Esophagus (tissue), 2 donors: ENCODE data around the gene IGF1R. TPM values are rescaled to one million over a fixed set of nuclear protein-coding genes. Genes with fewer than 3 reads are reported as not detected.

Source experiments
- H3K27ac ChIP-seq, 2 donors: one replicate each; pipeline ENCODE4 v1.5.1; 2013; ENCODE audit warnings: low read depth in 2 of 2, mild to moderate bottlenecking in 2 of 2, inconsistent platforms in 1 of 2, low read length in 1 of 2, moderate library complexity in 1 of 2
- H3K27me3 ChIP-seq, 2 donors: one replicate each; pipeline ENCODE4 v1.6.1; 2013; ENCODE audit warnings: low read length in 2 of 2, control low read depth in 1 of 2, mild to moderate bottlenecking in 1 of 2; ENCODE audit not compliant: insufficient read depth in 2 of 2, control insufficient read depth in 1 of 2
- H3K36me3 ChIP-seq, 2 donors: one replicate each; pipeline ENCODE4 v1.6.1; 2013; ENCODE audit warnings: low read length in 1 of 2; ENCODE audit not compliant: control insufficient read depth in 2 of 2, insufficient read depth in 2 of 2
- H3K4me1 ChIP-seq, 2 donors: one replicate each; pipeline ENCODE4 v1.6.1; 2013; ENCODE audit warnings: low read length in 1 of 2; ENCODE audit not compliant: control insufficient read depth in 2 of 2, insufficient read depth in 2 of 2
- H3K4me3 ChIP-seq, 2 donors: one replicate each; pipeline ENCODE4 v1.5.1; 2013; ENCODE audit warnings: low read length in 2 of 2, mild to moderate bottlenecking in 2 of 2, low read depth in 1 of 2, moderate library complexity in 1 of 2
- H3K9me3 ChIP-seq, 2 donors: one replicate each; pipeline ENCODE4 v1.6.1; 2013; ENCODE audit warnings: mild to moderate bottlenecking in 2 of 2, low read depth in 1 of 2, low read length in 1 of 2, moderate library complexity in 1 of 2; ENCODE audit not compliant: control insufficient read depth in 2 of 2, insufficient read depth in 1 of 2
- WGBS, 2 donors: extraction: QIAGEN DNeasy Blood & Tissue Kit; methylation state at CpG; one replicate each; pipeline ENCODE4 v1.1.7; 2013; 5-methylcytosine and 5-hydroxymethylcytosine counted together
- polyA plus RNA-seq, 2 donors: library from polyadenylated mRNA; stranded (reverse); fragments of 200-250 nt; gene quantifications; one replicate each; pipeline ENCODE4 v1.2.3, GENCODE V29; 2013
- donor health status: healthy with polysubstance abuse.
- donor health status: Bipolar disorder and iron deficiency.

IGF1R gene
- polyA plus RNA-seq, 2 donors, result 4.1 to 4.4 TPM

DNA sequence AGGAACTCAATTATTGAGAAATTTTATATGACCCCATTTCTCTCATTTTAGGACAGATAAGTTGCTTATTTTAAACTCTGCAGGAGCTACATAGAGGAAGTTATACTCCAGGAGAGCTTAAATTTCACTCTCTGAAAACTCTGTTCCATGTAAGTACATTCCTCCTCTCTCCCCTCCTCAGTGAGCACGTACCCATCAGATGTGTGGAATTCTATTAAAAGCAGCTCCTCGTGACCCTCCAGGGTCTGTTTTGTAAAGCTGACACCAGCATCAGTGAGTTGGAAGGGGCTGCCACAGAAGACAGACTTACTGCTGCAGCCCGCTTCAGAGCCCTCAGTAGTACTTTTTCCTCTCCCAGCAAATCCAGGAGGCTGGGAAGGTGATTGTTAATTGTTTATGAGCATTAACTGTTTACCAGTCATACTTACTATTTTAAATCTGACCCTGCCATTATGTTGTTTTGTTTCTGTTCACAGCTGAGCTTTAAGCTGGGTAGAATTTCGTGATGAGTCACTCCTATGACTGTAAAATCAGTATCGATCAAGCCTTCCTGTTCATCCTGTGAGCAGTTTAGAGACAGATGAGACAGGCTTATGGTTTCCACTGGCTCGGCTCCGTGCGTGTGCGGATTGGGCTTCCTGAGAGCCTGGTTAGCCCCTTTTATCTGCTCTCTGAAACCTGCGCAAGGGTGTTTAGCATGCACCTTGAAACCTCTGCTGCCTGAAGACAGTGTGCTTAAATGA lies 20.4 kb downstream of the IGF1R start:
- Histone ChIP-seq H3K9me3 (no peaks in the 10 kb centered on the region), H3K36me3 (no peaks in the 10 kb centered on the region), H3K4me1 (peaks cover 6 to 18% of the 10 kb centered on the region in 2 donors), H3K27me3 (no peaks in the 10 kb centered on the region), H3K4me3 (no peak overlapping the region), H3K27ac (peak overlapping the region; percentile 71 to 84)
- 32 to 40% methylated on average over 10 of the region's 10 CpGs for WGBS, 2 donors

DNA sequence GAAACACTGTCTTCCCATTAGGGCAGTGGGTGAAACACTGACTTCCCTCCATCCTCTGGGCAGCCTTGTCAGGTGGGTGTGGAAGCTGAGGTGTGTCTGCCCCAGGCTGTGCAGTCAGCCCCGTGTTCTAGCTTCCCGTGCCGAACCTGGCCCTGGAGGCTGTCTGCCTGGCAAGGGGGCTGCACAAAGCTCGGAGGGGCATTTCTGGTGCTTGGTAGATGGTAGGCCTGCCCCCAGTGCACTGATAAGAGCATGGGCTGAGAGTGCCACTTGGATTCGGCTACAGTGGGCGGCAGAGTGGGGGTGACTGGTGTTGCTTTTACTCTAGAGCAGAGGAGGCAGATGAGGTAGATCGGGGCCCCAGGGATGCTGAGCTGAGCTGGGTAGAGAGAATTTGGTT lies 21.3 kb downstream of the IGF1R start:
- Histone ChIP-seq H3K9me3 (no peaks in the 10 kb centered on the region), H3K4me1 (peaks cover 6 to 18% of the 10 kb centered on the region in 2 donors), H3K4me3 (no peak overlapping the region), H3K27ac (peak overlapping the region; percentile 62 to 71), H3K36me3 (no peaks in the 10 kb centered on the region), H3K27me3 (no peaks in the 10 kb centered on the region)
- WGBS, 2 donors, result 65 to 76% methylated on average over 7 of the region's 7 CpGs

DNA sequence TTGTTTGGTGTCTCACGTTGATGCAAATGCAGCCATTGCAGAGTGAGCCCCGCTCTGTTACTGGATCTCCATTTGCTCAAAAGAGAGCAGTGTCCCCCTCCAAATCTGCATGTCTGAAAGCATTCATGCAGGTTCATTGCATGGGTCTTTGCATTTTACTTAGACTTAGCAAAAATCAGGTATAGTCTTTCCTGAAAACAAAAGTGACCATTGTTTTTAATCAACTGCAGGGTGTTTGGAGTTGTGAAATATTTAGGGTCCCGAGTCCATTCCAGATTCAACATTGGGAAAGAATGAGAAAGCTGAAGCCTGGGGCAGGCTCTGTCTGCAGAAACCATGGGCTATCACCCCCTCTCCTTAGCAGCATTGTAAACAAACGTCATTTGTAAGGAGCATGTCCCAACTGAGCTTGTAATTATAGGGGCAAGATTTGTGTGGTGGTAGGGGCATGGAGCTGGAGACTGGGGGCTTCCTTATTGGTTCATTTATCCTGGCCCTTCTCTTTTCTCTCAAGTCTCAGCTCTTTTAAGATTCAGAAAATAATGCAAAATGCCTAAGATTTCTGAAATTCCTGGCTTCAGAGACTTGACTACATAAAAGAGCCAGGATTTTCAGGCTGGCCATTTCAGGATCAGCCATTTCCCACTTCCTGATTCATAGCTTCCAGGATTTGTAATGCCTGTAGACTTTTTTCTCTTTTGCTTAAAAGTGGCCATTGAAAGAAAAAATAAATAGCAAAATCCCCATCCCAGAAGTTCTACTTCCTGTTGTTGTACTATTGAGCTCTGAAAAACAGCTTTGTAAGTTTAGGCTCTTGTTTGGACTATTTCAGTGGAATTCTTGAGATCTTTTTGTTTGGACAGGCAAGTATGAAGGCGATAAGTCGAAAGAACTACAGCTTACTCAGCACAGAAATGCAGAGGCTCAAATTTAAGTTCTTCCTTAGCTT lies 23.0 kb downstream of the IGF1R start:
- no peaks in the 10 kb centered on the region for H3K36me3 ChIP-seq
- H3K9me3 ChIP-seq, result no peaks in the 10 kb centered on the region
- peak overlapping the region in 1 of 2 donors; percentile 21 for H3K27ac ChIP-seq
- WGBS, 2 donors, result 45 to 48% methylated on average over 6 of the region's 6 CpGs
- no peaks in the 10 kb centered on the region for H3K27me3 ChIP-seq
- H3K4me3 ChIP-seq, result no peak overlapping the region
- H3K4me1 ChIP-seq, result peaks cover 6 to 17% of the 10 kb centered on the region in 2 donors

DNA sequence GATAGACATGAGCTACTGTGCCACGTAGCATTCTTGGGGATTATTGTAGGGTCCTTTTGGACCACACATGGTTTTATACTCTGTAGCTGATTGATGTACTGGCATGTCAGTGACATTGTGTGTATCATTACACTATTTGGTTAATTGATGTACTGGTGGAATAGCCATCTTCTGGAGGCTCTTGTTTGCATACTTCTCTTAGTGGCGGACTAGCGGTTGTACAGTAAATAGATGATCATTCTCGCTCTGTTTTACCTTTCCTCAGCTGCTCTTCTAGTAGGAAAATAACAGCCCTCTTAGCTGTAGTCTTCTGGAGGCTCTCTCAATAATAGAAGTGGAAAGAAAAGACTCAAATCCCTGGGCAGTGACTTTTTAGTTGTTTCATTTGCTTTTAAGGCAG lies 24.8 kb downstream of the IGF1R start:
- no peaks in the 10 kb centered on the region for H3K36me3 ChIP-seq

DNA sequence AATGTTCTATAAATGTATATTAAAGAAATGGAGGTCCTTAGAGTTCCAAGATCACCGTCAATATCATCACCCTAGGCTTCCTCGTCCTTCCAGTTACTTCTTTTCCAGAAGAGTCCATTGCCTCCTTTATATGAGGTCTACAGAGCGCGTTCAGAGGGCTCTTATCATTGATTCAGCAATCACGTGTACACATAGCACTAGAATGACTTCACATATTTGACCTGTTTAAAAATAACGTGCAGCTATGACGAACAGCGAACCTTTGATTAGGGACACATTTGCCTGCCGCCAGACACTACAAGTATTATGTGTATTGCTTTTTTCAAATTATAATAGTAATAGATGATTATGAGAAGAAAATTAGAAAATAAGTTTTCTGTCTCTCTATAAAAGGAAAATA lies 26.0 kb downstream of the IGF1R start:
- Histone ChIP-seq H3K36me3 (no peaks in the 10 kb centered on the region), H3K27ac (no peak overlapping the region), H3K27me3 (no peaks in the 10 kb centered on the region), H3K9me3 (no peaks in the 10 kb centered on the region), H3K4me3 (no peak overlapping the region), H3K4me1 (peaks cover 10 to 11% of the 10 kb centered on the region in 2 donors)
- WGBS, 2 donors, result 70 to 90% methylated on average over 9 of the region's 9 CpGs

More for the DNA sequence above, 24.8 kb downstream of the IGF1R start:
- WGBS, 2 donors, result 88 to 96% methylated on average over 4 of the region's 4 CpGs
- Histone ChIP-seq H3K9me3 (no peaks in the 10 kb centered on the region), H3K27ac (no peak overlapping the region), H3K4me1 (peaks cover 8 to 15% of the 10 kb centered on the region in 2 donors), H3K4me3 (no peak overlapping the region), H3K27me3 (no peaks in the 10 kb centered on the region)

DNA sequence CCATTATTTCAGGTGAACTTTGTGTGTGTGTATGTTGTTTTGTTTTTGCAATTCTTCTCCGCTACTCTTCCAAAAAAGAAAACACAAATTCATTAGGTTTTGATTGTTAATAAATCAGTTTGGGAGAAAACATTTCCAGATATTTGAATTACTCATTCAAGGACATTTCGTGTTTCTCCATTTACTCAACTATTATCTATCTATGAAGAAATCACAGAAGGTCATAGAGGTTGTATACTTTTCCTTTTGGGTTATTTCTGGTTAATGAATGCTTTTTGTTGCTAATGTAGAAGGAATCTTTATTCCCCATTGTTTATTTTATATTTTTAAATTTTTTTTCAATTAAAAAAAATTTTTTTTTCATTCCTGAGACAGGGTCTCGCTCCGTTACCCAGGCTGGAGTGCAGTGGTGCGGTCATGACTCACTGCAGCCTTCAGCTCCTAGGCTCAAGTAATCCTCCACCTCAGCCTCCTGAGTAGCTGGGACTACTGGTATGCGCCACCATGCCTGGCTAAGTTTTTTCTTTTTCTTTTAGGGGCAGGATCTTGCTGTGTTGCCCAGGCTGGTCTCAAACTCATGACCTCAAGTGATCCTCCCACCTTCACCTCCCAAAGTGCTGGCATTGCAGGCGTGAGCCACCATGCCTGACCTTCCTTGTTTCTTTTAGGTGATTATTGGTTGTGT lies 28.4 kb downstream of the IGF1R start:
- Histone ChIP-seq H3K4me1 (peaks cover 3 to 7% of the 10 kb centered on the region in 2 donors), H3K9me3 (no peaks in the 10 kb centered on the region)
- WGBS, 2 donors, result 87 to 95% methylated on average over 7 of the region's 7 CpGs

DNA sequence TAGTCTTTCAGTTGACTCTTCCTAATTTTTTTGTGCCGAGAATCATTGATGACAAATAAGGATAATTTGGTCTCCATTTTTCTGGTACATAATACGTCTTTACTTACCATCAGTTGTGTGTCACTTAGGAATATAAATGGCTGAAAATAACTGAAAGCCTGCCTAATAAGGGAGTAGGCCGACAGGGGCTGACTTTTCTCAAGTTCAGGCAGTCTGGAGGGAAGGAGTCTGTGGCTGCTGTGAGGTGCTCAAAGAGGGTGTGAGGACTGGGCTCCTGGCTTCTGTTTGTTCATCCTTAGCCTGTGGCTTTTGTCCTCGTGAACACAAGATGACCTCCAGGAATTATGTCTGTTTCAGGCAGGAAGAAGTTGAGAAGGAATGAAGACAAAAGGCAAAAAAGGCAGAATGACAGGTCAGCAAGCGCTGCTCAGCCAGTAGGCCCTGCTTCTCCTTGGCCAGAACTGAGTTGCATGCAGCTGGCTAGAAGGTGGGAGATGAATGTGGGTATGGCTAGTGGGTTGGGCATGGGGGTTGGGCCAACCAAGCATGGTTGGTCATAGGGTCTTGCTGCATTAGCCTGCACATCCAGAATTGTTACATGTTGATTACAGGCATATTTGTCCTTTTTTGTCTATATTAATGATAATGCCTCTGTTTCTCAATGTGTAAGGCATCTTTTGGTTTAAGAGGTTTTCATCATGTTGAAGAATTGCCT lies 29.2 kb downstream of the IGF1R start:
- Histone ChIP-seq H3K4me1 (peaks cover 3 to 7% of the 10 kb centered on the region in 2 donors), H3K27me3 (no peaks in the 10 kb centered on the region), H3K36me3 (no peaks in the 10 kb centered on the region), H3K9me3 (no peaks in the 10 kb centered on the region), H3K4me3 (no peak overlapping the region), H3K27ac (no peak overlapping the region)
- 84 to 87% methylated on average over 5 of the region's 5 CpGs for WGBS, 2 donors

More for the DNA sequence above, 28.4 kb downstream of the IGF1R start:
- H3K27me3 ChIP-seq, result no peaks in the 10 kb centered on the region
- H3K4me3 ChIP-seq, result no peak overlapping the region
- H3K27ac ChIP-seq, result no peak overlapping the region
- no peaks in the 10 kb centered on the region for H3K36me3 ChIP-seq

DNA sequence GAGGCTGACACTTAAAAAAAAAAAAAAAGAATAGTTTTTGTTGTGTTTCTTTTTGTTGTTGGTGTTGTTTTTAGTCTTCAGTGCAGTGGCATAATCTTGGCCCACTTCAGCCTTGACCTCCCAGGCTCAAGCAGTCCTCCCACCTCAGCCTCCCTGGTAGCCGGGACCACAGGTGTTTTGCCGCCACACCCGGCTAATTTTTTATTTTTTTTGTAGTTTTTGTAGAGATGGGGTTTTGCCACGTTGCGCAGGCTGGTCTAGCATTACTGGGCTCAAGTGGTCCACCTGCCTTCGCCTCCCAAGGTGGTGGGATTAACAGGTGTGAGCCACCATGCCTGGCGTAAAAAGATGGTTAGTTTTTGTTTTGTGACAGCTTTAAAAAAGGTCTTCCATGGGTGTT lies 30.1 kb downstream of the IGF1R start:
- Histone ChIP-seq H3K4me3 (no peak overlapping the region), H3K27ac (no peak overlapping the region), H3K27me3 (no peaks in the 10 kb centered on the region), H3K9me3 (no peaks in the 10 kb centered on the region), H3K4me1 (peaks cover 5 to 7% of the 10 kb centered on the region in 2 donors), H3K36me3 (no peaks in the 10 kb centered on the region)
- WGBS, 2 donors, result 92 to 94% methylated on average over 7 of the region's 7 CpGs

DNA sequence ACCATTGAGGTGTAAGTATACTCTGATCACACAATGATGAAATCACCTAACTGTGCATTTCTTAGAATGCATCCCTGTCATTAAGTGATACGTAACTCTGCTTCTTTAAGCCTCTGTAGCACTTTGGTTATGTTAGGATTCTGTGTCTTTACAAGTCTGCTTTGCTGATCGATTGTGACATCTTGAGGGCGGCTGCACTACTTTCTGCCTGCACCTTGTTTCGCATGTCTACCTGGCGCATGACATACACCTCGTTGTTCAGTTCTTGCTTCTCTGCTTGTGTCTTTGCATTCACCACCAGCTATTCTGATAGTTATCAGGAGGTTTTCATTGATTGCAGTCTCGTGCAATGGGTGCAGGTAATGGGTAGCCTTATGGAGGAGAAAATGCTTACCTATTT lies 32.7 kb downstream of the IGF1R start:
- Histone ChIP-seq H3K36me3 (no peaks in the 10 kb centered on the region), H3K4me3 (no peak overlapping the region), H3K27ac (peak overlapping the region in 1 of 2 donors; percentile 0), H3K27me3 (no peaks in the 10 kb centered on the region), H3K4me1 (peaks cover 7 to 11% of the 10 kb centered on the region in 2 donors), H3K9me3 (no peaks in the 10 kb centered on the region)
- 85 to 90% methylated on average over 7 of the region's 7 CpGs for WGBS, 2 donors
